Measurements from ENCODE around the gene RBMS1.
A peak's percentile ranks its signal among the peaks of the same experiment; 100 is the strongest.

The RBMS1 gene

GRCh38 chr2:160377204-160377995 lies 116.2 kb downstream of the RBMS1 start:
- Histone ChIP-seq H3K9me3 (ENCODE audit: control insufficient read depth in 1 of 2, low read length in 2 of 2) (no peaks in the 10 kb centered on the region), H3K4me3 (ENCODE audit: low read depth in 1 of 2, low read length in 2 of 2) (no peak overlapping the region), H3K27ac (ENCODE audit: low read depth, low read length) (no peak overlapping the region), H3K9ac (ENCODE audit: low read depth in 1 of 2, low read length in 2 of 2) (no peak overlapping the region), H3K27me3 (ENCODE audit: control insufficient read depth in 1 of 2, insufficient read depth in 2 of 2, low read length in 2 of 2) (no peaks in the 10 kb centered on the region), H3K36me3 (ENCODE audit: control insufficient read depth in 1 of 2, insufficient read depth in 2 of 2, low read length in 2 of 2) (no peaks in the 10 kb centered on the region), H3K4me1 (ENCODE audit: control insufficient read depth in 1 of 2, insufficient read depth in 2 of 2, low read length in 2 of 2) (peaks cover 11 to 23% of the 10 kb centered on the region in 2 donors)

DNA sequence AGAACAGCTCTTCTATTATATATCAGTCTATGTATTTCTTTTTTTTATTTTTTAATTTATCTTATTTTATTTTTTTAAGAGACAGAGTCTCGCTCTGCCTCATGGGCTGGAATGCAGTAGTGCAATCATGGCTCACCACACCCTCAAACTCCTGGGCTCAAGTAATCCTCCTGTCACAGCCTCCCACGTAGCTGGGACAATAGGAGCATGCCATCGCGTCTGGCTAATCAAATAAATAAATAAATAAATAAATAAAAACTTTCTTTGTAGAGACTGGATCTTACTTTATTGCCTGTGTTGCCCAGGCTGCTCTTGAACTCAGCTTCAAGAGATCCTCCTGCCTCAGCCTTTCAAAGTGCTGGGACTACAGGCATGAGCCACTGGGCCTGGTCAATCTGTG lies 117.0 kb downstream of the RBMS1 start:
- H3K9ac ChIP-seq (ENCODE audit: low read depth in 1 of 2, low read length in 2 of 2) = no peak overlapping the region
- H3K4me3 ChIP-seq (ENCODE audit: low read depth in 1 of 2, low read length in 2 of 2) = no peak overlapping the region
- H3K27me3 ChIP-seq (ENCODE audit: control insufficient read depth in 1 of 2, insufficient read depth in 2 of 2, low read length in 2 of 2) = no peaks in the 10 kb centered on the region
- H3K9me3 ChIP-seq (ENCODE audit: control insufficient read depth in 1 of 2, low read length in 2 of 2) = no peaks in the 10 kb centered on the region
- no peaks in the 10 kb centered on the region for H3K36me3 ChIP-seq (ENCODE audit: control insufficient read depth in 1 of 2, insufficient read depth in 2 of 2, low read length in 2 of 2)
- no peak overlapping the region for H3K27ac ChIP-seq (ENCODE audit: low read depth, low read length)
- H3K4me1 ChIP-seq (ENCODE audit: control insufficient read depth in 1 of 2, insufficient read depth in 2 of 2, low read length in 2 of 2) = peaks cover 11 to 21% of the 10 kb centered on the region in 2 donors

GRCh38 chr2:160375802-160376469 lies 117.7 kb downstream of the RBMS1 start:
- Histone ChIP-seq H3K9me3 (ENCODE audit: control insufficient read depth in 1 of 2, low read length in 2 of 2) (no peaks in the 10 kb centered on the region), H3K9ac (ENCODE audit: low read depth in 1 of 2, low read length in 2 of 2) (no peak overlapping the region), H3K27ac (ENCODE audit: low read depth, low read length) (no peak overlapping the region), H3K36me3 (ENCODE audit: control insufficient read depth in 1 of 2, insufficient read depth in 2 of 2, low read length in 2 of 2) (no peaks in the 10 kb centered on the region), H3K4me1 (ENCODE audit: control insufficient read depth in 1 of 2, insufficient read depth in 2 of 2, low read length in 2 of 2) (peaks cover 13 to 18% of the 10 kb centered on the region in 2 donors), H3K4me3 (ENCODE audit: low read depth in 1 of 2, low read length in 2 of 2) (no peak overlapping the region), H3K27me3 (ENCODE audit: control insufficient read depth in 1 of 2, insufficient read depth in 2 of 2, low read length in 2 of 2) (no peaks in the 10 kb centered on the region)

GRCh38 chr2:160375037-160375436 lies 118.6 kb downstream of the RBMS1 start:
- Histone ChIP-seq H3K27me3 (ENCODE audit: control insufficient read depth in 1 of 2, insufficient read depth in 2 of 2, low read length in 2 of 2) (no peaks in the 10 kb centered on the region), H3K27ac (ENCODE audit: low read depth, low read length) (peak overlapping the region; percentile 23), H3K36me3 (ENCODE audit: control insufficient read depth in 1 of 2, insufficient read depth in 2 of 2, low read length in 2 of 2) (no peaks in the 10 kb centered on the region), H3K9ac (ENCODE audit: low read depth in 1 of 2, low read length in 2 of 2) (no peak overlapping the region), H3K4me1 (ENCODE audit: control insufficient read depth in 1 of 2, insufficient read depth in 2 of 2, low read length in 2 of 2) (peaks cover 11 to 17% of the 10 kb centered on the region in 2 donors), H3K9me3 (ENCODE audit: control insufficient read depth in 1 of 2, low read length in 2 of 2) (no peaks in the 10 kb centered on the region), H3K4me3 (ENCODE audit: low read depth in 1 of 2, low read length in 2 of 2) (no peak overlapping the region)

DNA sequence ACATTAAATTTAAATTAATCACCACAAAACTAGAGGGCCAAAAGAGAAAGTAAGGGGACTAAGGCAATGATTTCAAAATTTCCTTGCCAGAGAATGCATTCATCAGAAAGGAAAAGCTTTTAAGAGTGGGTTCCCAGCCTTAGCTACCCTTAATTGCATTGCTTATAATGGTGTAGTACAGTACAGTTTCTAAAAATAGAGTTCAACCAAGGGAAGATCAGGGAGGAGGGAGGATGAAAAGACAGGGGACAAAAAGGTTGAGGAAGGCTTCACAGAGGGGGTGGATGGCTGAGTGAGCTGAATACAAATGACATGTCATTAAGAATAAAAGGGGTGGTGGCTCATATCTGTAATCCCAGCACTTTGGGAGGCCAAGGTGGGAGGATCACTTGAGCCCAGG lies 119.9 kb downstream of the RBMS1 start:
- Histone ChIP-seq H3K27me3 (ENCODE audit: control insufficient read depth in 1 of 2, insufficient read depth in 2 of 2, low read length in 2 of 2) (no peaks in the 10 kb centered on the region), H3K4me3 (ENCODE audit: low read depth in 1 of 2, low read length in 2 of 2) (no peak overlapping the region), H3K9me3 (ENCODE audit: control insufficient read depth in 1 of 2, low read length in 2 of 2) (no peaks in the 10 kb centered on the region), H3K27ac (ENCODE audit: low read depth, low read length) (no peak overlapping the region), H3K36me3 (ENCODE audit: control insufficient read depth in 1 of 2, insufficient read depth in 2 of 2, low read length in 2 of 2) (no peaks in the 10 kb centered on the region), H3K9ac (ENCODE audit: low read depth in 1 of 2, low read length in 2 of 2) (no peak overlapping the region), H3K4me1 (ENCODE audit: control insufficient read depth in 1 of 2, insufficient read depth in 2 of 2, low read length in 2 of 2) (peaks cover 11 to 18% of the 10 kb centered on the region in 2 donors)

DNA sequence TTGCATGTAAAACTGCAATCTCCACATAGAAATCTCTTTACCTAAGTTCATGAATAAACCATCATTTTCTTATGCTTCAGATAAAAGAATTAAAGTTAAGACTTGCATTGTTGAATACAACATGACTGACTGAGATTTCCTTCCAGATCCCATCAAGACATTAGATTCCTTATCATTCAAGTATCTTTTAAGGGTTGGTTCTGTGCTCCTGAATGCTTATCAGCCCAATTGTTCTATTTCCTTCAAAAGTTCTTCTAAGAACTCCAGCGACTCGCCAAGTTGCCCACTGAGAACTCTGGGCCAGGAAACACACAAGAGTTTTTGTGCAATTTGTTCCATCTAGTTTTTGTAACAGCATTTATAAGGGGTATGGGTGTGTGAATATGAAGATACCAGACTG lies 120.3 kb downstream of the RBMS1 start:
- Histone ChIP-seq H3K4me1 (ENCODE audit: control insufficient read depth in 1 of 2, insufficient read depth in 2 of 2, low read length in 2 of 2) (peaks cover 11 to 18% of the 10 kb centered on the region in 2 donors), H3K4me3 (ENCODE audit: low read depth in 1 of 2, low read length in 2 of 2) (no peak overlapping the region), H3K27me3 (ENCODE audit: control insufficient read depth in 1 of 2, insufficient read depth in 2 of 2, low read length in 2 of 2) (no peaks in the 10 kb centered on the region), H3K27ac (ENCODE audit: low read depth, low read length) (no peak overlapping the region), H3K36me3 (ENCODE audit: control insufficient read depth in 1 of 2, insufficient read depth in 2 of 2, low read length in 2 of 2) (no peaks in the 10 kb centered on the region), H3K9me3 (ENCODE audit: control insufficient read depth in 1 of 2, low read length in 2 of 2) (no peaks in the 10 kb centered on the region), H3K9ac (ENCODE audit: low read depth in 1 of 2, low read length in 2 of 2) (no peak overlapping the region)

- no peak overlapping the region for H3K4me3 ChIP-seq (ENCODE audit: low read depth in 1 of 2, low read length in 2 of 2)
- H3K27me3 ChIP-seq (ENCODE audit: control insufficient read depth in 1 of 2, insufficient read depth in 2 of 2, low read length in 2 of 2) = no peaks in the 10 kb centered on the region
- H3K9me3 ChIP-seq (ENCODE audit: control insufficient read depth in 1 of 2, low read length in 2 of 2) = no peaks in the 10 kb centered on the region
- H3K4me1 ChIP-seq (ENCODE audit: control insufficient read depth in 1 of 2, insufficient read depth in 2 of 2, low read length in 2 of 2) = peaks cover 9 to 25% of the 10 kb centered on the region in 2 donors
- H3K9ac ChIP-seq (ENCODE audit: low read depth in 1 of 2, low read length in 2 of 2) = no peak overlapping the region
- H3K36me3 ChIP-seq (ENCODE audit: control insufficient read depth in 1 of 2, insufficient read depth in 2 of 2, low read length in 2 of 2) = no peaks in the 10 kb centered on the region
- no peak overlapping the region for H3K27ac ChIP-seq (ENCODE audit: low read depth, low read length)
These were observed 121.0 kb downstream of the RBMS1 start for GRCh38 chr2:160372585-160372984.

DNA sequence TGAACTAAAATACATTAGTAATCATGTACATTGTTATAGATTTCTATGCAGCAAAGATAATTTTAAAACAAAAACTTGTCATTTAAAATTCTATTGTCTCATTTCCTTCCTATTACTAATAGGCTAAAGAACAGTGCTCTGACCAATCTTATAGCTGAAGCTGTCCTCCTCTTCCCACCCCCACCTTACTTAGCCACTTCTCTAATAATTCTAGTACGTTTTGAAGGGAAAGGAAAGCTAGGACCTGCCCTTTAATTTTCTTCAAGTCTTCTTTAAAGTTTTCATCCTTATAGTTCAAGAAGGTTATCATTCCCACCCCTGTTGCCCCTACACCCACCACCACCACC lies 121.6 kb downstream of the RBMS1 start:
- H3K27me3 ChIP-seq (ENCODE audit: control insufficient read depth in 1 of 2, insufficient read depth in 2 of 2, low read length in 2 of 2) = no peaks in the 10 kb centered on the region
- no peak overlapping the region for H3K9ac ChIP-seq (ENCODE audit: low read depth in 1 of 2, low read length in 2 of 2)
- H3K36me3 ChIP-seq (ENCODE audit: control insufficient read depth in 1 of 2, insufficient read depth in 2 of 2, low read length in 2 of 2) = no peaks in the 10 kb centered on the region
- H3K4me3 ChIP-seq (ENCODE audit: low read depth in 1 of 2, low read length in 2 of 2) = no peak overlapping the region
- H3K4me1 ChIP-seq (ENCODE audit: control insufficient read depth in 1 of 2, insufficient read depth in 2 of 2, low read length in 2 of 2) = peaks cover 7 to 25% of the 10 kb centered on the region in 2 donors
- H3K9me3 ChIP-seq (ENCODE audit: control insufficient read depth in 1 of 2, low read length in 2 of 2) = no peaks in the 10 kb centered on the region
- no peak overlapping the region for H3K27ac ChIP-seq (ENCODE audit: low read depth, low read length)

- Histone ChIP-seq H3K27me3 (ENCODE audit: control insufficient read depth in 1 of 2, insufficient read depth in 2 of 2, low read length in 2 of 2) (no peaks in the 10 kb centered on the region), H3K9me3 (ENCODE audit: control insufficient read depth in 1 of 2, low read length in 2 of 2) (no peaks in the 10 kb centered on the region), H3K4me3 (ENCODE audit: low read depth in 1 of 2, low read length in 2 of 2) (no peak overlapping the region), H3K9ac (ENCODE audit: low read depth in 1 of 2, low read length in 2 of 2) (no peak overlapping the region), H3K36me3 (ENCODE audit: control insufficient read depth in 1 of 2, insufficient read depth in 2 of 2, low read length in 2 of 2) (peaks cover 0 to under 1% of the 10 kb centered on the region in 2 donors), H3K4me1 (ENCODE audit: control insufficient read depth in 1 of 2, insufficient read depth in 2 of 2, low read length in 2 of 2) (peaks cover 9 to 28% of the 10 kb centered on the region in 2 donors), H3K27ac (ENCODE audit: low read depth, low read length) (no peak overlapping the region)
These were observed 122.2 kb downstream of the RBMS1 start for GRCh38 chr2:160371251-160372009.

All from duodenal mucosa (tissue), 2 donors.